ENCODE results near the gene PDCL3. TPM values are rescaled to one million over a fixed set of nuclear protein-coding genes. Genes with fewer than 3 reads are reported as not detected.

PDCL3 gene
- polyA plus RNA-seq, 1 donor (not counting 4 experiments of a cell fraction or from before 2014, with no cell fraction given), result 42.2 TPM

DNA sequence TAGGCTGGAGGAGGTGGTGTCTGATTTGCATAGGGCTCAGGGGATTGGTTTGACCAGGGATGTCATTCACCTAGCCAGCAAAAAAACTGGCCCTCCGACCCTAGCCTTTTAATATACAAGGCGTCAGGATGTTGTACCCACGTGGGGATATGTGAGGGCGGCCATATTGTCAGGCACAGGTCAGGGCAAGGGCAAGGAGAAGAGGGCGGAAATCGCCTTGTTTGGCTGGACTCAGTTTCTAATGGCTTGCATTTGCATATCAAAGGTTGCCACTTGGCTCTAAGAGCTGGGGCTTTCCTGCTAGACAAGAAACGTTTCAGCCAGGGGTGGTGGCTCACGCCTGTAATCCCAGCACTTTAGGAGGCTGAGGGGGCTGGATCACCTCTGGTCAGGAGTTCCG, 24.9 kb upstream of the PDCL3 start:
- dilution Hi-C loops (cut with MboI; ENCODE audit: extremely low pct_ligation_motif_present, low sequenced_read_pairs), result no loop called here
- H3K4me3 ChIP-seq (ENCODE audit: control insufficient read depth in 2 of 3, extremely low read depth in 1 of 3, insufficient read depth in 2 of 3, low read depth in 1 of 3, low read length in 3 of 3), result no peak overlapping the region
- H3K27ac ChIP-seq (ENCODE audit: control insufficient read depth, insufficient read depth, low read length), result no peak overlapping the region
- H3K27me3 ChIP-seq (ENCODE audit: control insufficient read depth, extremely low read depth, insufficient read depth, low read length), result no peaks in the 10 kb centered on the region
- H3K79me2 ChIP-seq (ENCODE audit: control insufficient read depth, insufficient read depth, low read length), result no peaks in the 10 kb centered on the region
- no peaks in the 10 kb centered on the region for H3K36me3 ChIP-seq (ENCODE audit: control insufficient read depth in 2 of 2, extremely low read depth in 1 of 2, insufficient read depth in 2 of 2, low read length in 2 of 2)
- H3K9ac ChIP-seq (ENCODE audit: control insufficient read depth, extremely low read depth, insufficient read depth, low read length), result no peak overlapping the region
- H2AFZ ChIP-seq (ENCODE audit: control insufficient read depth, low read length), result no peak overlapping the region
- no peak for FAIRE-seq
- no peaks in the 10 kb centered on the region for H4K20me1 ChIP-seq (ENCODE audit: control insufficient read depth, extremely low read depth, insufficient read depth, low read length)
- H3K9me3 ChIP-seq (ENCODE audit: control insufficient read depth, low read depth, low read length), result no peaks in the 10 kb centered on the region
- no peak for DNase-seq (ENCODE audit: low read depth, low spot score)
- H3K4me2 ChIP-seq (ENCODE audit: control insufficient read depth, extremely low read depth, insufficient read depth, low read depth, low read length), result no peak overlapping the region
- H3K4me1 ChIP-seq (ENCODE audit: control insufficient read depth, extremely low read depth, insufficient read depth, low read length), result no peaks in the 10 kb centered on the region
- TF ChIP-seq EZH2 (IDR thresholded peaks at IDR 0.05; ENCODE audit: low read length) (no peak), CTCF (optimal IDR thresholded peaks at IDR 0.05 in 1 of 3, IDR thresholded peaks at IDR 0.05 in 1 of 3, conservative IDR thresholded peaks at IDR 0.05 in 1 of 3; ENCODE audit: extremely low read depth in 1 of 3, insufficient read depth in 2 of 3, low read length in 3 of 3) (no peak)
- no peaks in the 10 kb centered on the region for H3K9me1 ChIP-seq (ENCODE audit: control insufficient read depth, extremely low read depth, insufficient read depth, low read length)

GRCh38 chr2:100539221-100539620, 23.6 kb upstream of the PDCL3 start:
- H3K79me2 ChIP-seq (ENCODE audit: control insufficient read depth, insufficient read depth, low read length), result no peaks in the 10 kb centered on the region
- DNase-seq (ENCODE audit: low read depth, low spot score), result no peak
- TF ChIP-seq EZH2 (IDR thresholded peaks at IDR 0.05; ENCODE audit: low read length), result no peak
- TF ChIP-seq CTCF (optimal IDR thresholded peaks at IDR 0.05 in 1 of 3, IDR thresholded peaks at IDR 0.05 in 1 of 3, conservative IDR thresholded peaks at IDR 0.05 in 1 of 3; ENCODE audit: extremely low read depth in 1 of 3, insufficient read depth in 2 of 3, low read length in 3 of 3), result no peak
- H3K9ac ChIP-seq (ENCODE audit: control insufficient read depth, extremely low read depth, insufficient read depth, low read length), result no peak overlapping the region
- no peaks in the 10 kb centered on the region for H3K9me1 ChIP-seq (ENCODE audit: control insufficient read depth, extremely low read depth, insufficient read depth, low read length)
- no peak for FAIRE-seq
- H3K36me3 ChIP-seq (ENCODE audit: control insufficient read depth in 2 of 2, extremely low read depth in 1 of 2, insufficient read depth in 2 of 2, low read length in 2 of 2), result no peaks in the 10 kb centered on the region
- H3K27ac ChIP-seq (ENCODE audit: control insufficient read depth, insufficient read depth, low read length), result no peak overlapping the region
- H3K9me3 ChIP-seq (ENCODE audit: control insufficient read depth, low read depth, low read length), result no peaks in the 10 kb centered on the region
- no peaks in the 10 kb centered on the region for H3K27me3 ChIP-seq (ENCODE audit: control insufficient read depth, extremely low read depth, insufficient read depth, low read length)
- H4K20me1 ChIP-seq (ENCODE audit: control insufficient read depth, extremely low read depth, insufficient read depth, low read length), result no peaks in the 10 kb centered on the region
- no peak overlapping the region for H3K4me3 ChIP-seq (ENCODE audit: control insufficient read depth in 2 of 3, extremely low read depth in 1 of 3, insufficient read depth in 2 of 3, low read depth in 1 of 3, low read length in 3 of 3)
- no peaks in the 10 kb centered on the region for H3K4me1 ChIP-seq (ENCODE audit: control insufficient read depth, extremely low read depth, insufficient read depth, low read length)
- H2AFZ ChIP-seq (ENCODE audit: control insufficient read depth, low read length), result no peak overlapping the region
- dilution Hi-C loops (cut with MboI; ENCODE audit: extremely low pct_ligation_motif_present, low sequenced_read_pairs), result no loop called here
- H3K4me2 ChIP-seq (ENCODE audit: control insufficient read depth, extremely low read depth, insufficient read depth, low read depth, low read length), result no peak overlapping the region

Measured in keratinocyte (primary cell).